Neural cell (in vitro differentiated cells): ENCODE measurements around the gene IRAK4.

Source experiments
- EP300 ChIP-seq: fragments of 450-650 bp; conservative IDR thresholded peaks from 2 replicates; pipeline ENCODE4 v1.6.1; 2014; ENCODE audit warnings: antibody characterized with exemption, mild to moderate bottlenecking, moderate library complexity; ENCODE audit not compliant: poor library complexity, severe bottlenecking
- EZH2 ChIP-seq: fragments of 200-600, 300-800 bp; shearing (Covaris generic), sonication (generic); IDR thresholded peaks from 2 replicates; pipeline ENCODE4 v1.6.1; 2014; ENCODE audit warnings: antibody characterized with exemption, low read length, borderline replicate concordance, mild to moderate bottlenecking; ENCODE audit not compliant: insufficient read depth, poor library complexity, severe bottlenecking
- MXI1 ChIP-seq: fragments of 450-650 bp; conservative IDR thresholded peaks from 2 replicates; pipeline ENCODE4 v1.6.1; 2014; ENCODE audit warnings: antibody characterized with exemption, mild to moderate bottlenecking; ENCODE audit not compliant: poor library complexity, severe bottlenecking
- POLR2AphosphoS5 ChIP-seq: IDR thresholded peaks from 2 replicates; pipeline ENCODE4 v1.6.1; 2012
- RAD21 ChIP-seq: fragments of 450-650 bp; conservative IDR thresholded peaks from 2 replicates; pipeline ENCODE4 v1.6.1; 2014; ENCODE audit warnings: antibody characterized with exemption, mild to moderate bottlenecking, moderate library complexity
- SMC3 ChIP-seq: fragments of 450-650 bp; conservative IDR thresholded peaks from 2 replicates; pipeline ENCODE4 v1.6.1; 2014; ENCODE audit warnings: antibody characterized with exemption, mild to moderate bottlenecking, moderate library complexity; ENCODE audit not compliant: poor library complexity
- TAF1 ChIP-seq: IDR thresholded peaks from 2 replicates; pipeline ENCODE4 v1.6.1; 2012; ENCODE audit warnings: low read depth
- TF ChIP-seq, protein P1 (sequence below): fragments of 450-650 bp; IDR thresholded peaks from 2 replicates; pipeline ENCODE4 v1.5.1; 2014; ENCODE audit warnings: antibody characterized with exemption, mild to moderate bottlenecking, moderate library complexity; ENCODE audit not compliant: poor library complexity, severe bottlenecking
- TF ChIP-seq, protein P2 (sequence below): IDR thresholded peaks from 2 replicates; pipeline ENCODE4 v1.6.1; 2012; ENCODE audit warnings: borderline replicate concordance

GRCh38 chr12:43797561-43798217, 38.9 kb downstream of the IRAK4 start:
- TF ChIP-seq EZH2 (no peak), SMC3 (no peak), EP300 (no peak), POLR2AphosphoS5 (no peak), TAF1 (no peak), MXI1 (no peak), RAD21 (no peak)
- TF ChIP-seq, protein P1, sequence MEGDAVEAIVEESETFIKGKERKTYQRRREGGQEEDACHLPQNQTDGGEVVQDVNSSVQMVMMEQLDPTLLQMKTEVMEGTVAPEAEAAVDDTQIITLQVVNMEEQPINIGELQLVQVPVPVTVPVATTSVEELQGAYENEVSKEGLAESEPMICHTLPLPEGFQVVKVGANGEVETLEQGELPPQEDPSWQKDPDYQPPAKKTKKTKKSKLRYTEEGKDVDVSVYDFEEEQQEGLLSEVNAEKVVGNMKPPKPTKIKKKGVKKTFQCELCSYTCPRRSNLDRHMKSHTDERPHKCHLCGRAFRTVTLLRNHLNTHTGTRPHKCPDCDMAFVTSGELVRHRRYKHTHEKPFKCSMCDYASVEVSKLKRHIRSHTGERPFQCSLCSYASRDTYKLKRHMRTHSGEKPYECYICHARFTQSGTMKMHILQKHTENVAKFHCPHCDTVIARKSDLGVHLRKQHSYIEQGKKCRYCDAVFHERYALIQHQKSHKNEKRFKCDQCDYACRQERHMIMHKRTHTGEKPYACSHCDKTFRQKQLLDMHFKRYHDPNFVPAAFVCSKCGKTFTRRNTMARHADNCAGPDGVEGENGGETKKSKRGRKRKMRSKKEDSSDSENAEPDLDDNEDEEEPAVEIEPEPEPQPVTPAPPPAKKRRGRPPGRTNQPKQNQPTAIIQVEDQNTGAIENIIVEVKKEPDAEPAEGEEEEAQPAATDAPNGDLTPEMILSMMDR = no peak
- TF ChIP-seq, protein P2, sequence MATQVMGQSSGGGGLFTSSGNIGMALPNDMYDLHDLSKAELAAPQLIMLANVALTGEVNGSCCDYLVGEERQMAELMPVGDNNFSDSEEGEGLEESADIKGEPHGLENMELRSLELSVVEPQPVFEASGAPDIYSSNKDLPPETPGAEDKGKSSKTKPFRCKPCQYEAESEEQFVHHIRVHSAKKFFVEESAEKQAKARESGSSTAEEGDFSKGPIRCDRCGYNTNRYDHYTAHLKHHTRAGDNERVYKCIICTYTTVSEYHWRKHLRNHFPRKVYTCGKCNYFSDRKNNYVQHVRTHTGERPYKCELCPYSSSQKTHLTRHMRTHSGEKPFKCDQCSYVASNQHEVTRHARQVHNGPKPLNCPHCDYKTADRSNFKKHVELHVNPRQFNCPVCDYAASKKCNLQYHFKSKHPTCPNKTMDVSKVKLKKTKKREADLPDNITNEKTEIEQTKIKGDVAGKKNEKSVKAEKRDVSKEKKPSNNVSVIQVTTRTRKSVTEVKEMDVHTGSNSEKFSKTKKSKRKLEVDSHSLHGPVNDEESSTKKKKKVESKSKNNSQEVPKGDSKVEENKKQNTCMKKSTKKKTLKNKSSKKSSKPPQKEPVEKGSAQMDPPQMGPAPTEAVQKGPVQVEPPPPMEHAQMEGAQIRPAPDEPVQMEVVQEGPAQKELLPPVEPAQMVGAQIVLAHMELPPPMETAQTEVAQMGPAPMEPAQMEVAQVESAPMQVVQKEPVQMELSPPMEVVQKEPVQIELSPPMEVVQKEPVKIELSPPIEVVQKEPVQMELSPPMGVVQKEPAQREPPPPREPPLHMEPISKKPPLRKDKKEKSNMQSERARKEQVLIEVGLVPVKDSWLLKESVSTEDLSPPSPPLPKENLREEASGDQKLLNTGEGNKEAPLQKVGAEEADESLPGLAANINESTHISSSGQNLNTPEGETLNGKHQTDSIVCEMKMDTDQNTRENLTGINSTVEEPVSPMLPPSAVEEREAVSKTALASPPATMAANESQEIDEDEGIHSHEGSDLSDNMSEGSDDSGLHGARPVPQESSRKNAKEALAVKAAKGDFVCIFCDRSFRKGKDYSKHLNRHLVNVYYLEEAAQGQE = no peak
